HG02943 (cell line): ENCODE data around the gene ZNF862.
"Not testable (repeated sequence)": the region's sequence is repeated elsewhere in the genome, so short reads cannot be mapped to it uniquely, and the experiment has no call there.

Source experiments
- ATAC-seq: cut with Tn5 transposase; IDR thresholded peaks from one replicate; pipeline ENCODE4 v1.9.1; 2021; ENCODE audit warnings: mild to moderate bottlenecking, low read depth, moderate library complexity; ENCODE audit not compliant: unreplicated experiment

The ZNF862 gene

GRCh38 chr7:149823631-149824199, 14.5 kb upstream of the ZNF862 start:
- no peak for ATAC-seq

GRCh38 chr7:149824301-149824741, 13.9 kb upstream of the ZNF862 start:
- ATAC-seq: no peak

GRCh38 chr7:149824748-149825566, 13.2 kb upstream of the ZNF862 start:
- no peak for ATAC-seq

GRCh38 chr7:149825567-149826343, 12.4 kb upstream of the ZNF862 start:
- ATAC-seq: no peak

GRCh38 chr7:149826344-149827088, 11.7 kb upstream of the ZNF862 start:
- no peak for ATAC-seq

GRCh38 chr7:149827089-149827981, 10.8 kb upstream of the ZNF862 start:
- ATAC-seq: no peak

GRCh38 chr7:149828357-149829309, 9.5 kb upstream of the ZNF862 start:
- no peak for ATAC-seq

GRCh38 chr7:149830527-149830926, 7.6 kb upstream of the ZNF862 start:
- ATAC-seq: not testable (repeated sequence)

GRCh38 chr7:149830997-149831740, 7.0 kb upstream of the ZNF862 start:
- no peak for ATAC-seq

GRCh38 chr7:149831741-149832219, 6.4 kb upstream of the ZNF862 start:
- no peak for ATAC-seq

GRCh38 chr7:149832332-149833041, 5.7 kb upstream of the ZNF862 start:
- no peak for ATAC-seq

- no peak for ATAC-seq
Measured at GRCh38 chr7:149833495-149834130, 4.6 kb upstream of the ZNF862 start.

- ATAC-seq: no peak
Measured at GRCh38 chr7:149834601-149835000, 3.6 kb upstream of the ZNF862 start.

GRCh38 chr7:149836434-149836833, 1.7 kb upstream of the ZNF862 start:
- no peak for ATAC-seq

GRCh38 chr7:149837564-149838223, 481 bp upstream of the ZNF862 start:
- ATAC-seq: no peak

- no peak for ATAC-seq
Measured at GRCh38 chr7:149838992-149839408, 825 bp downstream of the ZNF862 start.
